Parathyroid adenoma (tissue), 2 donors: Measurements from ENCODE around the gene ADAMTS10.
"Not testable (repeated sequence)": the region's sequence is repeated elsewhere in the genome, so short reads cannot be mapped to it uniquely, and the experiment has no call there.

Source experiments
- H2AFZ ChIP-seq: fragments of 300-600 bp; sonication (generic); one replicate; pipeline ENCODE4 v1.7.0; 2017; ENCODE audit warnings: antibody characterized with exemption, mild to moderate bottlenecking
- H3K27ac ChIP-seq: fragments of 300-600 bp; sonication (generic); one replicate; pipeline ENCODE4 v1.7.0; 2017
- H3K27me3 ChIP-seq: fragments of 300-600 bp; sonication (generic); one replicate; pipeline ENCODE4 v1.7.0; 2017; ENCODE audit warnings: low read length; ENCODE audit not compliant: control insufficient read depth, insufficient read depth
- H3K36me3 ChIP-seq: fragments of 300-600 bp; sonication (generic); one replicate; pipeline ENCODE4 v1.7.0; 2017; ENCODE audit warnings: low read length; ENCODE audit not compliant: control insufficient read depth, insufficient read depth
- H3K4me1 ChIP-seq: fragments of 300-600 bp; sonication (generic); one replicate; pipeline ENCODE4 v1.7.0; 2017; ENCODE audit warnings: control low read depth
- H3K4me2 ChIP-seq: fragments of 300-600 bp; sonication (generic); one replicate; pipeline ENCODE4 v1.7.0; 2017; ENCODE audit warnings: low read length
- H3K4me3 ChIP-seq: fragments of 300-600 bp; sonication (generic); one replicate; pipeline ENCODE4 v1.7.0; 2017; ENCODE audit warnings: low read depth, low read length
- H3K79me2 ChIP-seq: fragments of 300-600 bp; sonication (generic); one replicate; pipeline ENCODE4 v1.7.0; 2017; ENCODE audit warnings: control low read depth
- H3K9ac ChIP-seq: fragments of 300-600 bp; sonication (generic); one replicate; pipeline ENCODE4 v1.7.0; 2017; ENCODE audit warnings: mild to moderate bottlenecking
- H3K9me3 ChIP-seq: fragments of 300-600 bp; sonication (generic); one replicate; pipeline ENCODE4 v1.7.0; 2017; ENCODE audit warnings: low read length; ENCODE audit not compliant: control insufficient read depth
- TF ChIP-seq, protein P1 (sequence below): fragments of 300-600 bp; sonication (generic); IDR thresholded peaks from one replicate; pipeline ENCODE4 v1.7.0; 2017; ENCODE audit warnings: antibody characterized with exemption, mild to moderate bottlenecking
- donor health status: primary hyperparathyroidism.

Gene ADAMTS10

DNA sequence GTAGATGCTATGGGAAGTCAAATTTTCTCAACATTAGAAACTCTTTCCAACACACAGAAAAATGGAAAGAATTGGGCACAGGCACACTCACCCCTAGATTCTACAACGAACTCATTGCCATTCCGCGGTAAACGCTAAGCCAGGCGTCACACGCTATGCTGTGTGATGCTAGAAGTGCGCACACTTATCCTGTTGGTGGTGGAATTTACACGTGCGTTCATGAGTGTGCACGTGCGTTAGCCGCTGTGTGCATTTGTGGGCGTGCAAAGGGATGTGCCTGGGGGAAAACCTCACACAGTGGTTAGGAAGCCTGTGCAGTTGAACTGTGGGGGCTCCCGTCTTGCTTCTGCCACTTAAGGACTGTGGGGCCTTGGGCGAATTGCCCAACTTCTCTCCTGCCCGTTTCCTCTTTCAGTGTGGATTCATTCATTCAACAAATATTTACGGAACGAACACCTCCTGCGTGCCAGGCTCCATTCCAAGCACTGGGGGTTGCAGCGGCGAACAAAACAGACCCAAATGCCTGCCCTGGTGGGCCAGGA lies 27.6 kb upstream of the ADAMTS10 start:
- Histone ChIP-seq H3K79me2 (no peaks in the 10 kb centered on the region), H3K9me3 (no peaks in the 10 kb centered on the region), H3K27ac (no peak overlapping the region), H3K27me3 (no peaks in the 10 kb centered on the region), H3K4me2 (no peak overlapping the region), H2AFZ (no peak overlapping the region), H3K4me1 (no peaks in the 10 kb centered on the region), H3K36me3 (no peaks in the 10 kb centered on the region), H3K9ac (no peak overlapping the region), H3K4me3 (no peak overlapping the region)
- TF ChIP-seq, protein P1, sequence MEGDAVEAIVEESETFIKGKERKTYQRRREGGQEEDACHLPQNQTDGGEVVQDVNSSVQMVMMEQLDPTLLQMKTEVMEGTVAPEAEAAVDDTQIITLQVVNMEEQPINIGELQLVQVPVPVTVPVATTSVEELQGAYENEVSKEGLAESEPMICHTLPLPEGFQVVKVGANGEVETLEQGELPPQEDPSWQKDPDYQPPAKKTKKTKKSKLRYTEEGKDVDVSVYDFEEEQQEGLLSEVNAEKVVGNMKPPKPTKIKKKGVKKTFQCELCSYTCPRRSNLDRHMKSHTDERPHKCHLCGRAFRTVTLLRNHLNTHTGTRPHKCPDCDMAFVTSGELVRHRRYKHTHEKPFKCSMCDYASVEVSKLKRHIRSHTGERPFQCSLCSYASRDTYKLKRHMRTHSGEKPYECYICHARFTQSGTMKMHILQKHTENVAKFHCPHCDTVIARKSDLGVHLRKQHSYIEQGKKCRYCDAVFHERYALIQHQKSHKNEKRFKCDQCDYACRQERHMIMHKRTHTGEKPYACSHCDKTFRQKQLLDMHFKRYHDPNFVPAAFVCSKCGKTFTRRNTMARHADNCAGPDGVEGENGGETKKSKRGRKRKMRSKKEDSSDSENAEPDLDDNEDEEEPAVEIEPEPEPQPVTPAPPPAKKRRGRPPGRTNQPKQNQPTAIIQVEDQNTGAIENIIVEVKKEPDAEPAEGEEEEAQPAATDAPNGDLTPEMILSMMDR: no peak

DNA sequence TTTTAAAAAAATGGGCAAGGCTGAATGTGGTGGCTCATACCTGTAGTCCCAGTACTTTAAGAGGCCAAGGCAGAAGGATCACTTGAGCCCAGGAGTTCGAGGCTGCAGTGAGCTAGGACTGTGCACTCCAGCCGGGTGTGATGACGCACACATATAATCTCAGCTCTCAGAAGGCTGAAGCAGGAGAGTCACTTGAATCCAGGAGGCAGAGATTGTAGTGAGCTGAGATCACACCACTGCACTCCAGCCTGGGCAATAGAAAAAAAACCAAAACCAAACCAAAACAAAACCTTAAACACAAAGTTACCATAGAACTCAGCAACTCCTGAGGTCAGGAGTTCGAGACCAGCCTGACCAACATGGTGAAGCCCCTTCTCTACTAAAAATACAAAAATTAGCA lies 26.6 kb upstream of the ADAMTS10 start:
- H3K79me2 ChIP-seq, H3K36me3 ChIP-seq, H3K27me3 ChIP-seq, H3K27ac ChIP-seq, H3K4me1 ChIP-seq, H3K9ac ChIP-seq, H3K9me3 ChIP-seq, H3K4me2 ChIP-seq, H3K4me3 ChIP-seq, H2AFZ ChIP-seq: not testable (repeated sequence)

DNA sequence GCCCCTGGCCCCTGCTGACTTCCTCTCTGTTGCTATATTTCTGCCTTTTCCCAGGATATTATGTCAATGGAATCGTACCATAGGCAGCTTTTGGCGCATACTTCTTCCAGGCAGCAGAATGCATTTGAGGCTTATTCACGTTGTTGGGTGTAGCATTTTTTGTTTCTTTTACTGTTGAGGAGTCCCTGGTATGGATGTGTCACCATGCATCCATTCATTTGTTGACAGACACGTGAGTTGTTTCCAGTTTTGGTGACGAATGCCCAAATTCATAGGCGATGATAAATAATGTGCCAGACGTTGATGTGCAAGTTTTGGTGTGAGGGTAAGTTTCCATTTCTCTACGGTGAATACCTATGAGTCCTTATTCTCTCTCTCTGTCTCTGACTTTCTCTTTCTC lies 24.9 kb upstream of the ADAMTS10 start:
- Histone ChIP-seq H3K27me3 (no peaks in the 10 kb centered on the region), H3K27ac (no peak overlapping the region), H3K9ac (no peak overlapping the region), H3K4me2 (no peak overlapping the region), H3K4me1 (no peaks in the 10 kb centered on the region), H3K9me3 (no peaks in the 10 kb centered on the region), H3K36me3 (no peaks in the 10 kb centered on the region), H3K4me3 (no peak overlapping the region), H2AFZ (no peak overlapping the region), H3K79me2 (no peaks in the 10 kb centered on the region)
- TF ChIP-seq, protein P1: no peak

DNA sequence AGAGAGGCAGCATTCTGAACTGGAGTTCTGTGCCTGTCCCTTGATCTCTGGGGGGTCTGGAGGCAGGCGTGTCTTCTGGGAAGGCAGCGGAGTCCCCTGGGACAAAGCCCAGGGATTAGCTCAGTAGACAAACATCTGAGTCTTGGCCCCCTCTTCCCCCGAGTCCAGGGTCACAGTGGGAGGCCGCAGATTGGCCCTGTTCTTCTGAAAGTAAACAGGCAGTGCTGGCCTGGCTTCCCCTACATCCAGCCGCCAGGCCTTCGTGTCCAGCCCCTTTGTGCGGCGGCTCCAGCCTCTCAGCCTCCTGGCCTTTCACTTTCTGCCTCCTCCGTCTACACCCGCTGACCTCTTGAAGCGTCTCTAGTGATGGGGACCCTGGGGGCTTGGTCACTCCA lies 20.9 kb upstream of the ADAMTS10 start:
- Histone ChIP-seq H3K27ac (no peak overlapping the region), H3K4me1 (no peaks in the 10 kb centered on the region), H3K36me3 (no peaks in the 10 kb centered on the region), H3K27me3 (no peaks in the 10 kb centered on the region), H3K9me3 (no peaks in the 10 kb centered on the region), H3K4me3 (no peak overlapping the region), H3K79me2 (no peaks in the 10 kb centered on the region), H3K9ac (no peak overlapping the region), H2AFZ (no peak overlapping the region), H3K4me2 (no peak overlapping the region)
- TF ChIP-seq, protein P1: no peak

DNA sequence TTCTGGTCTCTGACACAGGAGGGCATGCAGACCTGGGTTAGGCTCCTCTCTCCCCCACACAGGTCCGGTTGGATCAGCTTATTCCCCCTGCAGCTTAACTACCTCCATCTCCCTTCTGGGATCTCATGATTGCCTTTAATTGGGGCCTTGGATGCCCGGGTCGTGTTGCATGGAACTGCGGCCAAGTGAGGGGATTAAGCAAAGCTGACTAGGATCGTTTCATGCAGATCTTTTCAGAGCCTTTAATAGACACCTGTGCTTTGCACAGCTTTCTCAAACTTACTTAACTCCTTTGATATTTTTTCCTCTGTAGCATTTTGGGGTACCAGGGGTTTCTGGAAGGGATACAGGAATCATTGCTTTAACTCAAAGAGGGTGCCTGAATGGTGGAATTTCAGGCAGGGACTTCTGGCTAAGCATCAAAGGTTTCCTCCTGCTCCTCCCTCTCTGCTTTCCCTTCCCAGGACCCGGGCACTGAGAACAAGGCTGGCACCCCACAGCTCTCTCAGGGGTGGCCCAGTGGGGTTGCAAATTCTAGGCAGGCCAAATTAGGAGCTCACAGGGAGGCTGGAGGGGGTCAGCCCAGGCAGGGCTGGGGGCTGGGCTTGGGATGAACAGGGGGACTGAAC lies 20.4 kb upstream of the ADAMTS10 start:
- Histone ChIP-seq H3K27me3 (no peaks in the 10 kb centered on the region), H3K4me3 (no peak overlapping the region), H3K36me3 (no peaks in the 10 kb centered on the region), H3K79me2 (no peaks in the 10 kb centered on the region), H3K9ac (no peak overlapping the region), H3K27ac (no peak overlapping the region), H3K4me2 (no peak overlapping the region), H3K4me1 (no peaks in the 10 kb centered on the region), H2AFZ (no peak overlapping the region), H3K9me3 (no peaks in the 10 kb centered on the region)
- TF ChIP-seq, protein P1: no peak
